ENCODE measurements around the gene KRTCAP3. TPM values are rescaled to one million over a fixed set of nuclear protein-coding genes. Genes with fewer than 3 reads are reported as not detected.

The KRTCAP3 gene, protein sequence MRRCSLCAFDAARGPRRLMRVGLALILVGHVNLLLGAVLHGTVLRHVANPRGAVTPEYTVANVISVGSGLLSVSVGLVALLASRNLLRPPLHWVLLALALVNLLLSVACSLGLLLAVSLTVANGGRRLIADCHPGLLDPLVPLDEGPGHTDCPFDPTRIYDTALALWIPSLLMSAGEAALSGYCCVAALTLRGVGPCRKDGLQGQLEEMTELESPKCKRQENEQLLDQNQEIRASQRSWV
- total RNA-seq, result not detected

DNA sequence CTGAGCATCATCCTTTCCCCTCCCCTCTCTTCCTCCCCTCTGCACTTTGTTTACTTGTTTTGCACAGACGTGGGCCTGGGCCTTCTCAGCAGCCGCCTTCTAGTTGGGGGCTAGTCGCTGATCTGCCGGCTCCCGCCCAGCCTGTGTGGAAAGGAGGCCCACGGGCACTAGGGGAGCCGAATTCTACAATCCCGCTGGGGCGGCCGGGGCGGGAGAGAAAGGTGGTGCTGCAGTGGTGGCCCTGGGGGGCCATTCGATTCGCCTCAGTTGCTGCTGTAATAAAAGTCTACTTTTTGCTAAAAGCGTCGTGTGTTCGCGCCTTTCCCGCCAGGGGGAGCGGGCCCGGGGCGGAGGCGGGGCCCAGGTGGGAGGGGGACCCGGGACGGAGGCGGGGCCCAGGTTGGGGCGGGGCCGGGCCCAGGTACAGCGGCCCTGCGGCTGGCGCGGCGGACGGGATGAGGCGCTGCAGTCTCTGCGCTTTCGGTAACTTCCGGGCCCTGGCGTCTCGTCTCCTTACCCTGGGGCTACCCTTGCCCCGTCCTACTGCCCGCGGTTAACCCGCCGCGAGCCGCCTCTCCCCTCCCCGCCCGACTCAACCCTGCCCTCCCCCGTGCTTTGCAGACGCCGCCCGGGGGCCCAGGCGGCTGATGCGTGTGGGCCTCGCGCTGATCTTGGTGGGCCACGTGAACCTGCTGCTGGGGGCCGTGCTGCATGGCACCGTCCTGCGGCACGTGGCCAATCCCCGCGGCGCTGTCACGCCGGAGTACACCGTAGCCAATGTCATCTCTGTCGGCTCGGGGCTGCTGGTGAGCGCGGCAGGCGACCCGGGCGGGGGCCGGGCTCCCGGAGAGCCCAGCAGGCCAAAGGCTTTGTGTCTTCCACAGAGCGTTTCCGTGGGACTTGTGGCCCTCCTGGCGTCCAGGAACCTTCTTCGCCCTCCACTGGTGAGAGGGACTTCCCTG, at the start of gene KRTCAP3:
Gene KRTCAP3, plus strand, starts transcription at position 424 of the 962 bp plus-strand sequence. Its CDS starts 32 bp downstream, at position 456.
- Histone ChIP-seq H3K4me1 (ENCODE audit: control insufficient read depth in 3 of 3, insufficient read depth in 3 of 3, low read length in 3 of 3) (peaks cover 0 to 9% (median 4%) of the 10 kb centered on the region in 3 donors), H3K9me3 (ENCODE audit: control insufficient read depth in 3 of 3, low read length in 3 of 3) (no peaks in the 10 kb centered on the region), H3K36me3 (ENCODE audit: control insufficient read depth in 3 of 3, insufficient read depth in 3 of 3, low read length in 3 of 3) (peaks cover 40 to 62% (median 49%) of the 10 kb centered on the region in 3 donors), H3K9ac (ENCODE audit: low read depth in 1 of 3, low read length in 3 of 3) (peak within 1 kb of the TSS in 2 of 3 donors; percentile 30 to 57), H3K27me3 (ENCODE audit: control insufficient read depth in 3 of 3, insufficient read depth in 3 of 3, low read length in 3 of 3) (no peaks in the 10 kb centered on the region), H3K4me3 (ENCODE audit: low read length in 3 of 3) (no peak within 1 kb of the TSS), H3K27ac (ENCODE audit: low read depth, low read length) (peak within 1 kb of the TSS; percentile 25)

DNA sequence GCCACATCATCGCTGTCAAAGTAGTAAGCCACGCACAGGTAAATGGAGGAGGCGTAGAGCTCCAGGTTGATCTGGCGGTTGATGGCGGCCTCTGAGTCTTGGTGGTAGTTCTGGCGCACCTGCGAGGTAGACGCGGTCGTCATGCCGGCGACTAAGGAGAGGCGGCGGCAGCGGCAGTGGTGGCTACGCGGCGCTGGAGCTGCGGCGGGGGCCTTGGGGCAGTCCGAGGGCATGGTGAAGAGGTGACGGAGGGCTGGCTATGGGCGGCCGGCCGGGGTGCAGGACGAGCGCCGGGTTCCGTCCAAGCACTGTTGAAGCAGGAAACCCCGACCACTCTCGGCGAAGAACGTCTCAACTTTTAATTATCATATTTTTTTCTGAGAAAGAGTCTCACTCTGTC, 49.0 kb upstream of the KRTCAP3 start:
- no peaks in the 10 kb centered on the region for H3K9me3 ChIP-seq (ENCODE audit: control insufficient read depth in 3 of 3, low read length in 3 of 3)
- H3K27ac ChIP-seq (ENCODE audit: low read depth, low read length), result no peak overlapping the region

DNA sequence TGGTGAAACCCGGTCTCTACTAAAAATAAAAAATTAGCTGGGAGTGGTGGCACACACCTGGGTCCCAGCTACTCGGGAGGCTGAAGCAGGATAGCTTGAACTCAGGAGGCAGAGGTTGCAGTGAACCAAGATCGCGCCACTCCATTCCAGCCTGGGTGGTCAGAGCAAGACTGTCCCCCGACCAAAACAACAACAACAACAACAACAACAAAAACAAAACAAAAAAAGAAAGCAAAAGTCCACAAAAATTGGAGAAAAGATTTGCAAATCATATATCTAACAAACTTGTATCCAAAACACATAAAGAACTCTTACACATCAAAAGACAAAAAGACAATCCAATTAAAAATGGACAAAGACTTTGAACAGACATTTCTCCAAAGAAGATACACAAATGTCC, 43.2 kb upstream of the KRTCAP3 start:
- H3K9ac ChIP-seq (ENCODE audit: low read depth in 1 of 3, low read length in 3 of 3), result no peak overlapping the region
- H3K4me1 ChIP-seq (ENCODE audit: control insufficient read depth in 3 of 3, insufficient read depth in 3 of 3, low read length in 3 of 3), result no peaks in the 10 kb centered on the region
- no peaks in the 10 kb centered on the region for H3K9me3 ChIP-seq (ENCODE audit: control insufficient read depth in 3 of 3, low read length in 3 of 3)
- H3K4me3 ChIP-seq (ENCODE audit: low read length in 3 of 3), result no peak overlapping the region
- no peaks in the 10 kb centered on the region for H3K27me3 ChIP-seq (ENCODE audit: control insufficient read depth in 3 of 3, insufficient read depth in 3 of 3, low read length in 3 of 3)
- H3K36me3 ChIP-seq (ENCODE audit: control insufficient read depth in 3 of 3, insufficient read depth in 3 of 3, low read length in 3 of 3), result no peaks in the 10 kb centered on the region
- H3K27ac ChIP-seq (ENCODE audit: low read depth, low read length), result no peak overlapping the region

More for the DNA sequence above, 49.0 kb upstream of the KRTCAP3 start:
- no peak overlapping the region for H3K4me3 ChIP-seq (ENCODE audit: low read length in 3 of 3)
- H3K36me3 ChIP-seq (ENCODE audit: control insufficient read depth in 3 of 3, insufficient read depth in 3 of 3, low read length in 3 of 3), result peaks cover 0 to 7% (median 0%) of the 10 kb centered on the region in 3 donors
- H3K4me1 ChIP-seq (ENCODE audit: control insufficient read depth in 3 of 3, insufficient read depth in 3 of 3, low read length in 3 of 3), result no peaks in the 10 kb centered on the region
- H3K27me3 ChIP-seq (ENCODE audit: control insufficient read depth in 3 of 3, insufficient read depth in 3 of 3, low read length in 3 of 3), result no peaks in the 10 kb centered on the region
- no peak overlapping the region for H3K9ac ChIP-seq (ENCODE audit: low read depth in 1 of 3, low read length in 3 of 3)

DNA sequence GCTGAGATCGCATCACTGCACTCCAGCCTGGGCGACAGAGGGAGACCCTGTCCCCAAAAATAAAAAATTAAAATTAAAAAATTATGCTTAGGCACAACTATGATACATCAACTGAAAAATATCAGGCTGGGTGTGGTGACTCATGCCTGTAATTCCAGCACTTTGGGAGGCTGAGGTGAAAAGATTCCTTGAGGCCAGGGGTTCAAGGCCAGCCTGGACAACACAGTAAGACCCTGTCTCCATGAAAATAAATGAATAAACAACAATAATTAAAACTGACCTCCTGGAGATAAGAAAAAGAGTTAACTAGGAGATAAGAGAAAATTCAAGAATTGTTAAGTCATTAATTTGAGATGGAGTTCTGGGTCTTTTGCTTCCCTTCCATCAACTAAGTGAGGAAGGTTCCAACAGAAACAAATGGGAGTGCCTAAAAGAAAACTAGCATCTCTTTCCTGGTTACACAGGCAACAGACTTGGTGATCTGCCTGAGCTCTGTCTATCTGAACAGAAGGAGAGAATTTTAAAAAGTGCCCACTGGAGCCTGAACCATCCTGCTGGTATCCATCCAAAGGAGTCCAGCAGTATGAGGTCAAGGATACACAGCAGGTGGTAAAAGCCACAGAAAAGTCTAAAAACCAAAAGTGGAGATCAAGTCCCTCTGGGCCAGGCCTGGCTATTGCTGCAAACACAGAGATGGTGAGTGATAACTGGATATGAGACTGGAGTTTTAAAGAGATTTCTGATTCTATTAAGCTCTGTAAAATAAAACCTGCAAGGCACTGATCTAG, 41.6 kb upstream of the KRTCAP3 start:
- H3K4me1 ChIP-seq (ENCODE audit: control insufficient read depth in 3 of 3, insufficient read depth in 3 of 3, low read length in 3 of 3), result no peaks in the 10 kb centered on the region
- H3K9ac ChIP-seq (ENCODE audit: low read depth in 1 of 3, low read length in 3 of 3), result no peak overlapping the region
- H3K27me3 ChIP-seq (ENCODE audit: control insufficient read depth in 3 of 3, insufficient read depth in 3 of 3, low read length in 3 of 3), result no peaks in the 10 kb centered on the region
- no peak overlapping the region for H3K27ac ChIP-seq (ENCODE audit: low read depth, low read length)
- no peak overlapping the region for H3K4me3 ChIP-seq (ENCODE audit: low read length in 3 of 3)
- H3K9me3 ChIP-seq (ENCODE audit: control insufficient read depth in 3 of 3, low read length in 3 of 3), result no peaks in the 10 kb centered on the region
- H3K36me3 ChIP-seq (ENCODE audit: control insufficient read depth in 3 of 3, insufficient read depth in 3 of 3, low read length in 3 of 3), result peaks cover 0 to 4% (median 0%) of the 10 kb centered on the region in 3 donors

DNA sequence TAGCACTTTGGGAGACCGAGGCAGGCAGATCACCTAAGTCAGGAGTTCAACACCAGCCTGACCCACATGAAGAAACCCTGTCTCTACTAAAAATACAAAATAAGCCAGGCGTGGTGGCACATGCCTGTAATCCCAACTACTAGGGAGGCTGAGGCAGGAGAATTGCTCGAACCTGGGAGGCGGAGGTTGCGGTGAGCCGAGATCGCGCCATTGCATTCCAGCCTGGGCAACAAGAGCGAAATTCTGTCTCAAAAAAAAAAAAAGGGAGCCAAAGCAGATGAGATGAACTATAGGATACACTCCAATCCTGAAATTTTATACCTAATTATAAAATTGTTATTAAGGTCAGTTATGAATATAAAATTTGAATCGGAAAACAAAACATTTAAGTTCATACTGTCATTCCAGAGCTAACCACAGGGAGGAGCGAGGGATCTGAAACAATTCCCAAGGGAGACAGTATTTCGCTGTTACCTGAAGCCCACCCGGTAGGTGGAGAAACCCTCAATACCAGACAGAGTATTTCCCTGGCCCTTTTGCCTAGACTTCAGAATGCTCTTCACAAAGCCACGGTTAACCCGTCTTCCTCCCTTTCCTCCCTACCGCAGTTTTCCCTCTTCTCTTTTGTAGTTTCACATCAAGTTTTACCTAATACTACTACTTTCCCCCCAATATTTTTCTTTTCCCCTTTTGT, 34.2 kb upstream of the KRTCAP3 start:
- peak overlapping the region; percentile 82 to 99 (median 94) for H3K9ac ChIP-seq (ENCODE audit: low read depth in 1 of 3, low read length in 3 of 3)
- peak overlapping the region; percentile 56 to 85 (median 80) for H3K4me3 ChIP-seq (ENCODE audit: low read length in 3 of 3)
- peaks cover 7 to 19% (median 15%) of the 10 kb centered on the region in 3 donors for H3K4me1 ChIP-seq (ENCODE audit: control insufficient read depth in 3 of 3, insufficient read depth in 3 of 3, low read length in 3 of 3)
- H3K9me3 ChIP-seq (ENCODE audit: control insufficient read depth in 3 of 3, low read length in 3 of 3), result no peaks in the 10 kb centered on the region
- no peak overlapping the region for H3K27ac ChIP-seq (ENCODE audit: low read depth, low read length)
- H3K27me3 ChIP-seq (ENCODE audit: control insufficient read depth in 3 of 3, insufficient read depth in 3 of 3, low read length in 3 of 3), result no peaks in the 10 kb centered on the region
- H3K36me3 ChIP-seq (ENCODE audit: control insufficient read depth in 3 of 3, insufficient read depth in 3 of 3, low read length in 3 of 3), result peaks cover 0 to 4% (median 0%) of the 10 kb centered on the region in 3 donors

DNA sequence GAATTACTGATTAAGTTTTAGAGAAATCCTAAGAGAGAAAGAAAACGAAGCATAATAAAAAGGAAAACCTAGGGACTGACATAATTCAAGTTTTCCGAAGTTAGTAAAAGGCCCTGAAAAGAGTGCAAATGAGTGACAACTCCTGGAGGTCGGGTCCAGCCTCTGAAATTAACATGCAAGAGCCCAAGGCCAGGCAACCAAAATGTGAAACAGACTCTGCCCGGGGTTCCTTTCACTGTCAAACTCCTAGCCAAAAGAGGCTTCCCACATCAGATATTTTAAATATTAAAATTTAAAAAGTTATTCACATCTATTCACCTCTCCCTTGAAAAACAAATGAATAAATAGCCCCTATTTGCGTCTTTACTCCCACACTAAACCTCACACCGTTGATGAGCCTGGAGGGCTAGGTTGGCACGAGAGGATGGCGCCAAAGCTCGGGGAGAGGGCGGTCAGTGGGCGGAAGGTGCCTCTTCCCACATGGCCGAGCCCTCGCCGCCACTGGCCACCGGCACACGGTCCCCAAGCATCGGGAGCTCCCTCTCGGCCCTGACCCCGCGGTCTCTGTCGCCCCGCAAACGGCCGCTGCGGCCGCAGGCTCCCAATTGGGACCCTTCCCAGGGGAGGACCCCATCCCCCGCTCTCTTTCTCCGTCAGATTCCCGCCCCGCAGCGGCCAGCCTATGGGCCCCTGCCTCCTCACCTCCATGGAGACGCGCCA, 33.4 kb upstream of the KRTCAP3 start:
- peaks cover 7 to 19% (median 15%) of the 10 kb centered on the region in 3 donors for H3K4me1 ChIP-seq (ENCODE audit: control insufficient read depth in 3 of 3, insufficient read depth in 3 of 3, low read length in 3 of 3)

DNA sequence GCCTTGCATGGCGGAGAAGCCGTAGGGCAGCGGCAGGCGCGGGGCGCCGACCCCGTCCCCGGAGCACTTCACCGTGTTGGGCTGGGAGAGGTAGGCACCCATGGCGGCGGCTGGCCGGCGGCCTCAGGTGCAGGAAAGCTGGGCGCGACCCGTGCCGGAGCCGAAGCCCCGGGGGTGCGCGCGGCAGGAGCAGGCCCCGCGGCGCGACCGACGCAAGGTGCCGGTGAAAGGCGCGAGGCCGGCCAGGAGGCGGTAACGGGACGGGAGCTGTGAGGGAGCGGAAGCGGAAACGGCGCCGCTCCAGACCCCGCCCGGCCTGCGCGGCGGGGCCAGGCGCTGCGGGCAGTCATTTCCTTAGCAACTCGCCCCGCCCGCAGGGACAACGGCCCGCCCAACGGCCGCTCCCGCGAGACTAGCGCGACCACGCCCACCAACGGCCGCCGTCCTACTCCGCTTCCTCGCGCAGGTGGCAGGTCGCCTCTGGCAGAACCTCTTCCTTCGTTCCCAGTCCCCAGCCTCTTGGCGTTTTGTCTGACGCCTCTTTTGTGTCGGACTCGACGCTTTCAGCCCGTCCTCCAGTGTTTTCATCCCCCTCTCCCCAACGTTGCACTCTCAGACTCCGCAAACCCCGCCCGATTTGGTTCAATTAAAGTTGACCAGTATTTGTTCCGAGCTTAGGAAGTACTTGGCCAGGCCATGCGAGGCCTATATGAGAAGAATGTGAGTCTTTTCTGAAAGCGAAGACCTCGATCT, 32.7 kb upstream of the KRTCAP3 start, which contains the start of gene PPM1G:
Gene PPM1G, minus strand, starts transcription at position 271 of the 753 bp plus-strand sequence. Its CDS starts 169 bp downstream, at position 102.
- H3K36me3 ChIP-seq (ENCODE audit: control insufficient read depth in 3 of 3, insufficient read depth in 3 of 3, low read length in 3 of 3), result peaks cover 0 to 4% (median 0%) of the 10 kb centered on the region in 3 donors
- peak within 1 kb of the TSS; percentile 80 to 91 (median 88) for H3K4me3 ChIP-seq (ENCODE audit: low read length in 3 of 3)
- no peaks in the 10 kb centered on the region for H3K9me3 ChIP-seq (ENCODE audit: control insufficient read depth in 3 of 3, low read length in 3 of 3)
- H3K9ac ChIP-seq (ENCODE audit: low read depth in 1 of 3, low read length in 3 of 3), result peak within 1 kb of the TSS; percentile 82 to 99 (median 94)
- H3K4me1 ChIP-seq (ENCODE audit: control insufficient read depth in 3 of 3, insufficient read depth in 3 of 3, low read length in 3 of 3), result peaks cover 7 to 19% (median 15%) of the 10 kb centered on the region in 3 donors
- H3K27ac ChIP-seq (ENCODE audit: low read depth, low read length), result peak within 1 kb of the TSS; percentile 85
- H3K27me3 ChIP-seq (ENCODE audit: control insufficient read depth in 3 of 3, insufficient read depth in 3 of 3, low read length in 3 of 3), result no peaks in the 10 kb centered on the region

More for the DNA sequence above, 33.4 kb upstream of the KRTCAP3 start:
- H3K27me3 ChIP-seq (ENCODE audit: control insufficient read depth in 3 of 3, insufficient read depth in 3 of 3, low read length in 3 of 3), result no peaks in the 10 kb centered on the region
- H3K36me3 ChIP-seq (ENCODE audit: control insufficient read depth in 3 of 3, insufficient read depth in 3 of 3, low read length in 3 of 3), result peaks cover 0 to 4% (median 0%) of the 10 kb centered on the region in 3 donors
- H3K27ac ChIP-seq (ENCODE audit: low read depth, low read length), result peak overlapping the region; percentile 85
- H3K4me3 ChIP-seq (ENCODE audit: low read length in 3 of 3), result peak overlapping the region; percentile 80 to 91 (median 85)
- peak overlapping the region; percentile 82 to 99 (median 94) for H3K9ac ChIP-seq (ENCODE audit: low read depth in 1 of 3, low read length in 3 of 3)
- no peaks in the 10 kb centered on the region for H3K9me3 ChIP-seq (ENCODE audit: control insufficient read depth in 3 of 3, low read length in 3 of 3)

DNA sequence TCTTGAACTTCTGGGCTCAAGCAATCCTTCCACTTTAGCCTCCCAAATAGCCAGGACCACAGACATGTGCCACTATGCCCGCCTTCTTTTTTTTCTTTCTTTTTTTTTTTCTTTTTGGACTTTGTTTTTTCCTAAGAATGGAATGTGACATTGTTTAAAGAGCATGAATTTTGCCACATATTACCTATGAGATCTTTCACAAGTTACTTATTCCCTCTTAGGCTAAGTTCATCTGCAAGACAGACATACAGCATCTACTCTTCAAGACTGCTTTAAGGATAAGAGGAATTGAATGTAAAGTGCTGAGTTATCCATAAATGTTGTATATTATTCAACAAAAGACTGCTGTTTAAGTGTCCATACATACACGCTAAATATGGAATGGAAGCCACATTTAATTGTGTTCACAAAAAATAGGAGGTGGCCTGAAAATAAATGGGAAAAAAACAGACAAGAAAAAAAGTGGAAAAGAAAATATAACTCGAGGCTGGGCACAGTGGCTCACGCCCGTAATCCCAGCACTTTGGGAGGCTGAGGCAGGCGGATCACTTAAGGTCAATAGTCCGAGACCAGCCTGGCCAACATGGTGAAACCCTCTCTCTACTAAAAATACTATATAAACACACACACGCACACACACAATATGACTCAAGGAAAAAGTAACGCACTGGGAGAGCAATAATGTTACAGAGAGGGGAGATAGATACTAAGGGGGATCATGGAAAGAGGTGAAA, 29.6 kb upstream of the KRTCAP3 start:
- Histone ChIP-seq H3K27me3 (ENCODE audit: control insufficient read depth in 3 of 3, insufficient read depth in 3 of 3, low read length in 3 of 3) (no peaks in the 10 kb centered on the region), H3K36me3 (ENCODE audit: control insufficient read depth in 3 of 3, insufficient read depth in 3 of 3, low read length in 3 of 3) (no peaks in the 10 kb centered on the region), H3K4me3 (ENCODE audit: low read length in 3 of 3) (no peak overlapping the region), H3K27ac (ENCODE audit: low read depth, low read length) (no peak overlapping the region), H3K4me1 (ENCODE audit: control insufficient read depth in 3 of 3, insufficient read depth in 3 of 3, low read length in 3 of 3) (peaks cover 7 to 19% (median 15%) of the 10 kb centered on the region in 3 donors), H3K9me3 (ENCODE audit: control insufficient read depth in 3 of 3, low read length in 3 of 3) (no peaks in the 10 kb centered on the region), H3K9ac (ENCODE audit: low read depth in 1 of 3, low read length in 3 of 3) (no peak overlapping the region)

Data from skeletal muscle tissue (tissue), 4 donors.